NCI-H446 treated with DMSO at 0.1 percent for 48 hours (cell line): Measurements from ENCODE around the gene ADGRB3.
"Not testable (repeated sequence)": the region's sequence is repeated elsewhere in the genome, so short reads cannot be mapped to it uniquely, and the experiment has no call there.

Experiments used
- DNase-seq: peaks from one replicate; lab custom pipeline; 2025; lab: John Stamatoyannopoulos, UW

Gene ADGRB3

DNA sequence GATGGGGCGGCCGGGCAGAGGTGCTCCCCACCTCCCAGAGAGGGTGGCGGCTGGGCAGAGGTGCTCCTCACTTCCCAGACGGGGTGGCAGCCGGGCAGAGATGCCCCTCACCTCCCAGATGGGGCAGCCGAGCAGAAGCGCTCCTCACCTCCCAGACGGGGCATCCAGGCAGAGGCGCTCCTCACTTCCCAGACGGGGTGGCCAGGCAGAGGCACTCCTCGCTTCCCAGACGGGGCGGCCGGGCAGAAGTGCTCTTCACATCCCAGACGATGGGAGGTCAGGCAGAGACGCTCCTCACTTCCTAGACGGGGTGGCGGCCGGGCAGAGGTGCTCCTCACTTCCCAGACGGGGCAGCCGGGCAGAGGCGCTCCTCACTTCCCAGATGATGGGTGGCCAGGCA lies 798.0 kb downstream of the ADGRB3 start:
- not testable (repeated sequence) for DNase-seq

DNA sequence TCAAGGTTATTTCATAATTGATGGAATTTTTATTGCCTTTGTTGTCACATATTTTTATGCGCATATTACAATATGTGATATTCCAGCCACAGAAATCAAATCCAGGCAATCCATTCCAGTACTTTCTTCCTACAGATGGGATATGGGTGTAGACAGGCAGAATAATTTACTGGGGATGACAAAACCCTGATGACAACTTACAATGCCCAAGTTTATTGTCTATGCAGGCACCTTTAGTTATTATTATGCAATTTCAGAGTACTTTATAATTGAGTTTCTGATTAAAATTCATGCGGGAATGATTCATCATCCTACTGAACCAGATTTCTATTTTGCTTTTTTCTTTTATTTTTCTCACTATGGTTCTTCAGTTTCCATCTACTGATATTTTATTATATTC lies 803.0 kb downstream of the ADGRB3 start:
- no peak for DNase-seq
